Endothelial cell of umbilical vein (primary cell): ENCODE results near the gene FMN1.

Source experiments
- CTCF ChIP-seq, 2 donors: IDR thresholded peaks; 1 replicate in 1 of 2; 2 replicates in 1 of 2; pipeline ENCODE4 v1.5.1; 2011; ENCODE audit warnings: low read length in 2 of 2, mild to moderate bottlenecking in 2 of 2, moderate library complexity in 2 of 2, control low read depth in 1 of 2, inconsistent platforms in 1 of 2, low read depth in 1 of 2; ENCODE audit not compliant: insufficient read depth in 1 of 2; ENCODE audit errors: extremely low read depth in 1 of 2
- EZH2 ChIP-seq: IDR thresholded peaks from 2 replicates; pipeline ENCODE4 v1.6.1; 2012; ENCODE audit warnings: borderline replicate concordance, low read depth, mild to moderate bottlenecking, moderate library complexity, low read length, inconsistent platforms; ENCODE audit not compliant: severe bottlenecking
- POLR2A ChIP-seq: IDR thresholded peaks from 2 replicates; pipeline ENCODE4 v1.6.1; 2012; ENCODE audit warnings: low read depth, mild to moderate bottlenecking, control low read depth, low read length
- POLR2AphosphoS5 ChIP-seq: IDR thresholded peaks from 2 replicates; pipeline ENCODE4 v1.6.1; 2012; ENCODE audit warnings: low read depth, mild to moderate bottlenecking, control low read depth, low read length, moderate library complexity; ENCODE audit not compliant: insufficient read depth

- TF ChIP-seq POLR2AphosphoS5 (no peak), CTCF (IDR thresholded peaks at IDR 0.05; ENCODE audit: extremely low read depth in 1 of 2, insufficient read depth in 1 of 2, low read depth in 1 of 2, low read length in 2 of 2) (no peak), POLR2A (no peak), EZH2 (no peak)
Measured at GRCh38 chr15:33198541-33198940, 4.0 kb upstream of the FMN1 start.
